CD4-positive, alpha-beta memory T cell (primary cell): Measurements from ENCODE around the gene TSPAN11. TPM values are rescaled to one million over a fixed set of nuclear protein-coding genes. Genes with fewer than 3 reads are reported as not detected.

ENCODE experiments used
- CTCF ChIA-PET: fragments of 350-600 bp; sonication (Branson Sonifier 250); formaldehyde crosslinking; loops from one replicate; lab custom pipeline; 2021; ENCODE audit warnings: inconsistent platforms; ENCODE audit not compliant: partially characterized antibody; lab: Charles Lee
- POLR2A ChIA-PET: fragments of 350-600 bp; sonication (Branson Sonifier 250); formaldehyde crosslinking; loops from one replicate; lab custom pipeline; 2021; ENCODE audit not compliant: partially characterized antibody; lab: Charles Lee
- DNase-seq, 5 donors: peaks; one replicate each; pipeline versions ENCODE4 v3.0.0 to v3.0.0-alpha.2; 2020 to 2022; ENCODE audit warnings: mixed read lengths in 1 of 5
- H3K27ac ChIP-seq: one replicate; pipeline ENCODE4 v1.7.0; 2013; ENCODE audit warnings: low read depth, low read length
- H3K27me3 ChIP-seq: 2 replicates; pipeline ENCODE4 v1.7.0; 2013; ENCODE audit warnings: mild to moderate bottlenecking, low read length, moderate library complexity; ENCODE audit not compliant: insufficient read depth
- H3K36me3 ChIP-seq: 2 replicates; pipeline ENCODE4 v1.7.0; 2013; ENCODE audit warnings: mild to moderate bottlenecking, low read length, moderate library complexity; ENCODE audit not compliant: insufficient read depth
- H3K4me1 ChIP-seq: 2 replicates; pipeline ENCODE4 v1.7.0; 2013; ENCODE audit warnings: mild to moderate bottlenecking, low read length, moderate library complexity; ENCODE audit not compliant: insufficient read depth
- H3K4me3 ChIP-seq, 2 donors: one replicate each; pipeline ENCODE4 v1.7.0; 2013; ENCODE audit warnings: low read length in 2 of 2, mild to moderate bottlenecking in 1 of 2
- H3K9me3 ChIP-seq, 2 donors: one replicate each; pipeline ENCODE4 v1.7.0; 2013; ENCODE audit warnings: low read length in 2 of 2, control low read depth in 1 of 2; ENCODE audit not compliant: control insufficient read depth in 1 of 2
- H3K27ac Mint-ChIP-seq, 7 donors: one replicate each; pipeline ENCODE4 v1.8.0; 2020 to 2021; ENCODE audit warnings: mixed read lengths in 7 of 7, mild to moderate bottlenecking in 6 of 7, inconsistent platforms in 3 of 7, moderate library complexity in 3 of 7
- H3K27me3 Mint-ChIP-seq, 2 donors: one replicate each; pipeline ENCODE4 v1.8.0; 2020 to 2021; ENCODE audit warnings: mixed read lengths in 2 of 2
- H3K36me3 Mint-ChIP-seq, 2 donors: one replicate each; pipeline ENCODE4 v1.8.0; 2020 to 2021; ENCODE audit warnings: mixed read lengths in 2 of 2, inconsistent platforms in 1 of 2, mild to moderate bottlenecking in 1 of 2
- H3K4me1 Mint-ChIP-seq, 4 donors: one replicate each; pipeline ENCODE4 v1.8.0; 2020 to 2021; ENCODE audit warnings: mixed read lengths in 4 of 4, mild to moderate bottlenecking in 1 of 4
- H3K4me3 Mint-ChIP-seq, 8 donors: one replicate each; pipeline ENCODE4 v1.8.0; 2020 to 2021; ENCODE audit warnings: mixed read lengths in 8 of 8, mild to moderate bottlenecking in 7 of 8, moderate library complexity in 6 of 8, inconsistent platforms in 3 of 8
- H3K9me3 Mint-ChIP-seq, 8 donors: one replicate each; pipeline ENCODE4 v1.8.0; 2020 to 2021; ENCODE audit warnings: mixed read lengths in 8 of 8, mild to moderate bottlenecking in 5 of 8, inconsistent platforms in 3 of 8, moderate library complexity in 1 of 8
- intact Hi-C: fragments of 100-400 bp; cut with micrococcal nuclease; formaldehyde crosslinking; loops from one replicate; pipeline ENCODE4 v1.15.1; 2023
- polyA plus RNA-seq, 2 donors: library from polyadenylated mRNA; unstranded; fragments of 300-500 nt; fragmentation: Illumina TruSeq; gene quantifications; one replicate each; pipeline ENCODE4 v1.2.3, GENCODE V29; 2021
- total RNA-seq, 2 experiments: library from RNA; stranded (reverse); gene quantifications; one replicate each; pipeline ENCODE4 v1.2.3, GENCODE V29; 2021

Gene TSPAN11
- total and polyA plus RNA-seq, 4 experiments from 2014 or later, result not detected

DNA sequence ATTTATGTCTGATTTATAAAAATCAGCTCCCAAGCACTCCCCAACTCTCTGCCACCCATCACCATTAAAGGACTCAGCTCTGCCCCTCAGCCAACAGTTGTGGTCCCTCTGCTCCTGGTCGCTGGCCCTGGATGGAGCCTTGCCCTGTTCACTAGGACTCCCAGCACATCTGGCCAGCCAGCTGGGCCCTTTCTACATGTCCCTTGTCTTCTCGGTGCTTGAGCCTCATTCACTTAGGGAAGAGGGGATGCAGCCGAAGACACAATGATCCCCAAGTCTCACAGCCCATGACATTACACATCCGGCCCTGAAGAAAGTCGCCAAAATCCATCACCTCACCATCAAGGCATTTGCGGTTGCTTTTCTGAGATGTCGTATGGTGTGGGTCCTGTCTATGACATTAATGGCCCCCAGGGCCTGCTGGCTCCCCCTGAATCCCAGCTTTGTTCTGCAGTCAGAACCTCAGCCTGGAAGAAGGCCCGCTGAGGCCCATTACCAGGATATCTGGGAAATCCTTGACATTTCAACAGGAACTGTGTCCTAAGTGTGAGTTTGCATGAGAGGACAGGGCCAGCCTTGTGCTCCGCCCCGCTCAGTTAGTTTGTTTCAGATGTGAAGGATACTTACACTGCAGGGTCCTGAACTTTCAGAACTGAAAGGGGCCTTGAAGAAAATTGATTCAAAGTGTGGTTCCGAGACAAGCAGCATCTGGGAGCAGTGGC lies 19.1 kb downstream of the TSPAN11 start:
- Mint-ChIP-seq H3K4me1 (no peaks in the 10 kb centered on the region), H3K9me3 (no peaks in the 10 kb centered on the region), H3K27ac (no peak overlapping the region), H3K27me3 (peaks cover 13 to 15% of the 10 kb centered on the region in 2 donors), H3K36me3 (no peaks in the 10 kb centered on the region), H3K4me3 (peak overlapping the region in 1 of 8 donors; percentile 60)
- no peak overlapping the region for H3K4me3 ChIP-seq
- intact Hi-C loops, result no loop called here
- H3K27ac ChIP-seq, result no peak overlapping the region
- ChIA-PET CTCF (no interaction called here), POLR2A (no interaction called here)
- no peaks in the 10 kb centered on the region for H3K27me3 ChIP-seq
- no peaks in the 10 kb centered on the region for H3K9me3 ChIP-seq
- DNase-seq, result no peak
- H3K4me1 ChIP-seq, result no peaks in the 10 kb centered on the region
- no peaks in the 10 kb centered on the region for H3K36me3 ChIP-seq

DNA sequence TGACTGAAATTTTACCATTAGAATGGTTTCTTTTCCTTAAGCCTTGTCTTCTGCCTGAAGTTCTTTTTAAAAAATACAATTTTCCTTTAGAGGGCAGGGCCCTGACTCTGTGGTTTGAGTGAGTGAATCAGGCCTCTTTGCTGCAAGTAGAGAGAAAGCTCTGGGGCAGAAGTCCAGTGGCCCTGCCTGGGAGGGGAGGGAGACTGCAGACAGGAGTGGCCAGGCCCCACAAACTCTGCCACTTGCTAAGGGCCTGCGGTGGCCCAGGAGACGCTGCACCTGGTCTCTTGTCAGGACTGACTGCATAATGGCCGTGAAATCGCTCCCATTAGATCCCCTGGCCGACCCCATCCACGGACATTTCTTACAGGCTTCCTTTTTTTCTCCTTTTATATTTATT lies 25.5 kb downstream of the TSPAN11 start:
- intact Hi-C loops, result no loop called here
- H3K27me3 ChIP-seq, result no peaks in the 10 kb centered on the region
- no peak for DNase-seq
- H3K27ac ChIP-seq, result no peak overlapping the region
- no peaks in the 10 kb centered on the region for H3K36me3 ChIP-seq
- peaks cover 14 to 16% of the 10 kb centered on the region in 2 donors for H3K27me3 Mint-ChIP-seq
- H3K4me1 Mint-ChIP-seq, result no peaks in the 10 kb centered on the region
- POLR2A ChIA-PET, result no interaction called here
- no peaks in the 10 kb centered on the region for H3K9me3 Mint-ChIP-seq
- H3K4me3 Mint-ChIP-seq, result no peak overlapping the region
- CTCF ChIA-PET, result no interaction called here
- H3K36me3 Mint-ChIP-seq, result no peaks in the 10 kb centered on the region
- no peak overlapping the region for H3K4me3 ChIP-seq
- no peak overlapping the region for H3K27ac Mint-ChIP-seq
- H3K4me1 ChIP-seq, result no peaks in the 10 kb centered on the region
- no peaks in the 10 kb centered on the region for H3K9me3 ChIP-seq

DNA sequence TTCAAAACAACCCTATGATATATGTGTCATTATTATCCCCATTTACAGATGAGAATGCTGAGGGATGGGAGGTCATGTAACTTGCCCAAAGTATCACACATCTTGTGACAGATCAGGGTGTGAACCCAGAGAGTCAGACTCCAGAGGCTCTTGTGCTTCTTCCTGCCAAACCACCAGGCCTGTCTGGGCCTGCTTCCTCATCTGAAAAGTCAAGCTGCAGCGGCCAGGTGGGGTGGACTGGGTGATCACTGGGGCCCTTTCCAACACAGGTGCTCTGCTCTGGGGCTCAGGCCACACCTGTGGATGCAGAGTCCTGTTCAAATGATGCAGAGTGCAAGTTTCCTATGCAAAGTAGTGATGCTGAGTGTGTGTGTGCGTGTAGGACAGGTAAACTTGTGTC lies 26.7 kb downstream of the TSPAN11 start:
- Mint-ChIP-seq H3K4me1 (no peaks in the 10 kb centered on the region), H3K36me3 (no peaks in the 10 kb centered on the region), H3K4me3 (no peak overlapping the region), H3K9me3 (no peaks in the 10 kb centered on the region), H3K27ac (no peak overlapping the region), H3K27me3 (peaks cover 16% of the 10 kb centered on the region in 2 donors)
- no peaks in the 10 kb centered on the region for H3K36me3 ChIP-seq
- no peaks in the 10 kb centered on the region for H3K4me1 ChIP-seq
- no peak overlapping the region for H3K4me3 ChIP-seq
- H3K9me3 ChIP-seq, result no peaks in the 10 kb centered on the region
- no peaks in the 10 kb centered on the region for H3K27me3 ChIP-seq
- no peak for DNase-seq
- H3K27ac ChIP-seq, result no peak overlapping the region
- POLR2A ChIA-PET, result no interaction called here
- intact Hi-C loops, result no loop called here
- CTCF ChIA-PET, result no interaction called here

- H3K27ac Mint-ChIP-seq, result no peak overlapping the region
- H3K4me3 Mint-ChIP-seq, result no peak overlapping the region
- no peak overlapping the region for H3K4me3 ChIP-seq
- CTCF ChIA-PET, result no interaction called here
- H3K4me1 ChIP-seq, result no peaks in the 10 kb centered on the region
- no peak overlapping the region for H3K27ac ChIP-seq
- peaks cover 9 to 14% of the 10 kb centered on the region in 2 donors for H3K27me3 Mint-ChIP-seq
- no peaks in the 10 kb centered on the region for H3K4me1 Mint-ChIP-seq
- intact Hi-C loops, result no loop called here
- H3K27me3 ChIP-seq, result no peaks in the 10 kb centered on the region
- POLR2A ChIA-PET, result no interaction called here
- H3K36me3 Mint-ChIP-seq, result no peaks in the 10 kb centered on the region
- DNase-seq, result no peak
- H3K9me3 ChIP-seq, result no peaks in the 10 kb centered on the region
- H3K36me3 ChIP-seq, result no peaks in the 10 kb centered on the region
- H3K9me3 Mint-ChIP-seq, result no peaks in the 10 kb centered on the region
Measured at GRCh38 chr12:30953951-30954751, 27.6 kb downstream of the TSPAN11 start.

GRCh38 chr12:30955214-30955613 lies 28.7 kb downstream of the TSPAN11 start:
- intact Hi-C loops, result no loop called here
- Histone ChIP-seq H3K4me1 (no peaks in the 10 kb centered on the region), H3K27me3 (no peaks in the 10 kb centered on the region), H3K4me3 (no peak overlapping the region), H3K9me3 (no peaks in the 10 kb centered on the region), H3K27ac (no peak overlapping the region), H3K36me3 (no peaks in the 10 kb centered on the region)
- DNase-seq, result no peak
- ChIA-PET POLR2A (no interaction called here), CTCF (no interaction called here)
- Mint-ChIP-seq H3K4me3 (no peak overlapping the region), H3K36me3 (no peaks in the 10 kb centered on the region), H3K27me3 (peaks cover 5 to 7% of the 10 kb centered on the region in 2 donors), H3K27ac (no peak overlapping the region), H3K9me3 (no peaks in the 10 kb centered on the region), H3K4me1 (no peaks in the 10 kb centered on the region)

GRCh38 chr12:30959110-30959710 lies 32.7 kb downstream of the TSPAN11 start:
- Mint-ChIP-seq H3K9me3 (no peaks in the 10 kb centered on the region), H3K36me3 (no peaks in the 10 kb centered on the region), H3K27me3 (peaks cover 4 to 6% of the 10 kb centered on the region in 2 donors), H3K4me1 (no peaks in the 10 kb centered on the region), H3K27ac (no peak overlapping the region), H3K4me3 (no peak overlapping the region)
- no peak overlapping the region for H3K27ac ChIP-seq
- ChIA-PET POLR2A (no interaction called here), CTCF (no interaction called here)
- DNase-seq, result no peak
- no peak overlapping the region for H3K4me3 ChIP-seq
- H3K9me3 ChIP-seq, result no peaks in the 10 kb centered on the region
- no peaks in the 10 kb centered on the region for H3K27me3 ChIP-seq
- H3K4me1 ChIP-seq, result no peaks in the 10 kb centered on the region
- intact Hi-C loops, result no loop called here
- no peaks in the 10 kb centered on the region for H3K36me3 ChIP-seq

GRCh38 chr12:30959778-30960177 lies 33.2 kb downstream of the TSPAN11 start:
- H3K36me3 Mint-ChIP-seq, result no peaks in the 10 kb centered on the region
- intact Hi-C loops, result no loop called here

More at GRCh38 chr12:30959778-30960177, 33.2 kb downstream of the TSPAN11 start:
- no peak overlapping the region for H3K27ac ChIP-seq
- Mint-ChIP-seq H3K4me1 (no peaks in the 10 kb centered on the region), H3K27ac (no peak overlapping the region), H3K27me3 (peaks cover 5 to 8% of the 10 kb centered on the region in 2 donors), H3K9me3 (no peaks in the 10 kb centered on the region), H3K4me3 (no peak overlapping the region)
- H3K36me3 ChIP-seq, result no peaks in the 10 kb centered on the region
- ChIA-PET POLR2A (no interaction called here), CTCF (no interaction called here)
- no peaks in the 10 kb centered on the region for H3K4me1 ChIP-seq
- no peak overlapping the region for H3K4me3 ChIP-seq
- H3K9me3 ChIP-seq, result no peaks in the 10 kb centered on the region
- no peak for DNase-seq
- H3K27me3 ChIP-seq, result no peaks in the 10 kb centered on the region
